ENCODE data around the gene DHRS3. TPM values are rescaled to one million over a fixed set of nuclear protein-coding genes. Genes with fewer than 3 reads are reported as not detected.

Gene DHRS3
- total RNA-seq, 4 donors from 2014 or later: 175 to 342 (median 227) TPM

DNA sequence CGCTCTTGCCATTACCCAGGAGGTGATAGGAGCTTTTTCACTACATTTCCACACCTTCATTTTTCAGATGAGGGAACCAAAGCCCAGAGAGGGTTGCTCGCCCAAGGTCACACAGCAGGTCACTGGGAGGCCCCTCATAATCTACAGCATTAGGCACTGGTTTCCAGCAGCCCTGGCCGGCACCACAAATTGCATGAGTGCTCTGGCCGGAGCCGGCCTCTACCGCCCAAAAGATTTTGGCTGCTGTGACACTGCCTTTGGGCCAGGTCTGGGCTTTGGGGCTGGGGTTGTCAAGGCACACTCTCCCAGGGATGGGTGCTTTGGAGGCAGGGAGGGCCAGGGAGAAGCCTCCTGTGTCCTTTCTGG, 15.4 kb downstream of the DHRS3 start:
- TF ChIP-seq, protein P1, sequence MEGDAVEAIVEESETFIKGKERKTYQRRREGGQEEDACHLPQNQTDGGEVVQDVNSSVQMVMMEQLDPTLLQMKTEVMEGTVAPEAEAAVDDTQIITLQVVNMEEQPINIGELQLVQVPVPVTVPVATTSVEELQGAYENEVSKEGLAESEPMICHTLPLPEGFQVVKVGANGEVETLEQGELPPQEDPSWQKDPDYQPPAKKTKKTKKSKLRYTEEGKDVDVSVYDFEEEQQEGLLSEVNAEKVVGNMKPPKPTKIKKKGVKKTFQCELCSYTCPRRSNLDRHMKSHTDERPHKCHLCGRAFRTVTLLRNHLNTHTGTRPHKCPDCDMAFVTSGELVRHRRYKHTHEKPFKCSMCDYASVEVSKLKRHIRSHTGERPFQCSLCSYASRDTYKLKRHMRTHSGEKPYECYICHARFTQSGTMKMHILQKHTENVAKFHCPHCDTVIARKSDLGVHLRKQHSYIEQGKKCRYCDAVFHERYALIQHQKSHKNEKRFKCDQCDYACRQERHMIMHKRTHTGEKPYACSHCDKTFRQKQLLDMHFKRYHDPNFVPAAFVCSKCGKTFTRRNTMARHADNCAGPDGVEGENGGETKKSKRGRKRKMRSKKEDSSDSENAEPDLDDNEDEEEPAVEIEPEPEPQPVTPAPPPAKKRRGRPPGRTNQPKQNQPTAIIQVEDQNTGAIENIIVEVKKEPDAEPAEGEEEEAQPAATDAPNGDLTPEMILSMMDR (IDR thresholded peaks at IDR 0.05): no peak
- ATAC-seq (ENCODE audit: low FRiP score) (no peak), DNase-seq (ENCODE audit: low spot score) (no peak)

DNA sequence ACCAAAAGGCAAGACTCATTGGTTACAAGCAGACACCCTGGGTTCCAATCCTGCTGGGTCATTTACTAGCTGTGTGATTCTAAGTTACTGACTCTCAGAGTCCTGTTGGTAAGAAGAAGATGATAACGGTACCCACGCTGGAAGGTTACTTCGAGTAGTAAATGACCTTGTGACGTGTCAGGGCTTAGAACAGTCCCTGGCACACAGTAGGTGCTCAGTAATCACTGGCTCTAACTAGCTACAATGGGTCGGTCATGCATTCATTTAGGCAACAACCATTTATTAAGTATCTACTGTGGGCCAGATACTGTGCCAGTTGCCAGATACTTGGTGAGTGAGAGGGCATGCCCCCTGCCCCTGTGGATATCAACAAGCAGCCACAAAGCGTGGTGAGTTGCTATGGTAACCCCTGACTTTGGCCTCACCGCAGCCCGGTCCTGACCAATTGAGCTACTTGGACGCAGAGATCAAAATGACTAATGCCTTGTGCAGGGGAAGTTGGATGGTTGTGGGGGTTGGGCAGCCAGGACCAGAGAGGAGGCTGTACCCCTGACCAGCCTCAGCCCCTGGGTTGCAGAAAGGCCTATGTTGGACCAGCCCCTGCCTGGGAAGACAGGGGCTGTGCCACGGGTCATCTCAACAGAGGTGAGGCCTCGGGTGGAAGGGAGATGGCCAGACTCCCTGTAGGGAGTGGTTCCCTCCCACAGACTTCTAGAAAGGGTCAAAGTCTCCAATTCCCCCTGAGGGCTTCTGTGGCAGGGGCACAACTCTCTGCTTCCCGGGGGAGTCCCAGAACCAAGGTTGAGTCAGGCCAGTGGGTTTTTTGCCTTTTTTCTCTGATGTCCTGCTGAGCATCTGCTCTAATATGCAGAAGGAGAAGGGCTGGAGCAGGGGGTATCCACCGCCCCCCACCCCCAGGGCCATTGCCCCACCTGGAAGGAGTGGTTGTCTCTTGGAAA, 16.0 kb downstream of the DHRS3 start:
- ATAC-seq (ENCODE audit: low FRiP score) (peak; percentile 86), DNase-seq (ENCODE audit: low spot score) (peak; percentile 76)
- TF ChIP-seq, protein P1 (IDR thresholded peaks at IDR 0.05): no peak

DNA sequence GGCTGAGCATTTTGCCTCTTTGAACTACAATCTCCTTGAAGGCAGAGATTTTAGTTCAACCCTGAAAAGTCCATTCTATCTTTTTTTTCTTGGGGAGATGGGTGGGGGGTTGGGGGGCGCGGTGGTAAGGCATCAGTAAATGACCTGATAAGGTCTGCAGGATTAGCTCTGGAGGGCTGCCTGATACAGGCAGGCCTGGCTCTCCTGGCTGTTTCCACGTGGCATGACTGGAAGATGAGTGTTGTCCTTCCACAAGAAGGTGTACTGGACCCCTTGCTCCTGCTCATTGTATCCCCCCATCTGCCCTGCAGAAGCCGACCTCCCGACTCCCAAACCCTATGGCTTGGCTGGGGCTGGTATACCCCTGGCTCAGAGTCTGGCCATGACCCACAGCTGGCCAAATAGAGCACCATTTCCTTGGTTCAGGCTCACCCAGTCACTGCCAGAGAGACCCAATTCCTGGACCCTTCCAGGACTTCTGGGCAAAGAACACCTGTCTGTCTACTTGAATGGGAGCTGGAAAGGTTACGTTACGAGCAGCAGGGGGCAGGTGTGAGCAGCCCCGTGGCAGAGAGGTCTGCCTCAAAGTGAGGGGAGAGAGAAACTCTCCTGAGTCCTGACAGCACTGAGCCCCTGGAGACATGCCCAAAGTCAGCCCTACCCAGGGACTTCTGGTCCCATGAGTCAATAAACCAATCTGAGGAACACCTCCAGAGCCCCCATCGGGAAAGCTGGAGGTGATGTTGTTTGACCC, 17.0 kb downstream of the DHRS3 start:
- TF ChIP-seq, protein P1 (IDR thresholded peaks at IDR 0.05): no peak
- DNase-seq (ENCODE audit: low spot score) (no peak), ATAC-seq (ENCODE audit: low FRiP score) (no peak)

DNA sequence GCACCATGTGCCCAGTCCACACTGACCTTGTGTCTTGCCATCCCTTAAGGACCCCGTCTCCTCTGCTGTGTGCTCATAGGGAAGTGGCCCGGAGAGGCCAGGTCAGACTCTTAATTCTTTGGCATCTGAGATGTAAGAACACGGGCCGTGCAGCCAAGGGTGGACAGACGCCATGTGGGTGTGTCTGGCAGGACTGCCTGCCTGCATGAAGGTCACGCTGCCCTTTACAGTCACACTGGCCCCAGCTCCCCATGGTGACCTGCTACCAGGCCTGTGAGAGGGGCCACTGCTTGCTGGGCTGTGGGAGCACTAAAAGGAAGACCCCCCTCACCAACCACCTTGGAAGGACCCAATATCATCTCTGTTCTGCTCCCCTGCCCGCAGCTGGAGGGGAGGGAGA, 17.7 kb downstream of the DHRS3 start:
- ATAC-seq (ENCODE audit: low FRiP score) (no peak), DNase-seq (ENCODE audit: low spot score) (no peak)
- TF ChIP-seq, protein P1 (IDR thresholded peaks at IDR 0.05): no peak

DNA sequence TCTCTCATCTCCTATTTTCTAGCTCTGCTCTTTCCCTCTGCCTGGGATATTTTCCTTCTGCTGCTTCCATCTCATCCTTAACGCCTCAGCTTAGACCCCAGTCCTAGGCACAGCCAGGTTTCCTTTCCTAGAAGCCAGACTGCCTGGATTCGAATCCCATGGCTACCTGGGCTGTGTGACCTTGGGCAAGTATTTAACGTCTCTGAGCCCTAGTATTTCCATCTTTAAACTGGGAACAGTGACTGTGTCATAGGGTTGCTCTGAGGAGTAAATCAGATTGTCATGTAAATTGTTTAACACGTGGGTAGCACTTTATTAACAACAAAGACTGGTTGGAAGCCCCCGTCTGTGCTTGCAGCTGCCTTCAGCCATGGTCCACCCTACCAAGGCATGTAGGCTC, 18.4 kb downstream of the DHRS3 start:
- ATAC-seq (ENCODE audit: low FRiP score) (no peak), DNase-seq (ENCODE audit: low spot score) (no peak)
- TF ChIP-seq, protein P1 (IDR thresholded peaks at IDR 0.05): no peak

DNA sequence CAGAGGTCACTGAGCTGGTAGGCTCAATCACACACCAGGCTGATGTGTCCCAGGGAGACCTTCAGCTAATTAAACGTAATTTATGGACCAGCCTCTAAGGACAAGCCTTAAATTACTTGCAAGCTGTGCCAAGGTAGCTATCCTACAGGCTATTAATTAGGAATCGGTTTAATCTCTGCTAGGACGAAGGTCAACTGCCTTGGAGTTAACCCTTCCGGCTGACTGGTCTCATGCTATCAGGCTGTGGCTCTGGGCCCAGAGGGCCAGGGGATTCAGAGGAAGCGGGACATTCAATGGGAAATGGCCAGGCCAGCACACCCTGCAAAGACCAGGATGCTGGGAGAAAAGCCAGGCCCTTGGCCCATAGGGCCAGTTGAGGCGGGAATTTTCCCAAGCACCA, 19.0 kb downstream of the DHRS3 start:
- TF ChIP-seq, protein P1 (IDR thresholded peaks at IDR 0.05): no peak
- no peak for ATAC-seq (ENCODE audit: low FRiP score)
- DNase-seq (ENCODE audit: low spot score): no peak
